ENCODE data around the gene PDXDC1.
"Not testable (repeated sequence)": the region's sequence is repeated elsewhere in the genome, so short reads cannot be mapped to it uniquely, and the experiment has no call there.

The PDXDC1 gene

GRCh38 chr16:15016354-15016753, 41.5 kb downstream of the PDXDC1 start:
- not testable (repeated sequence) for DNase-seq

- DNase-seq = not testable (repeated sequence)
Observed at GRCh38 chr16:15016951-15017580, 42.2 kb downstream of the PDXDC1 start.

GRCh38 chr16:15021429-15021828, 46.6 kb downstream of the PDXDC1 start:
- not testable (repeated sequence) for DNase-seq

GRCh38 chr16:15022194-15022593, 47.4 kb downstream of the PDXDC1 start:
- peak; percentile 46 for DNase-seq

GRCh38 chr16:15023381-15024077, 48.7 kb downstream of the PDXDC1 start:
- not testable (repeated sequence) for DNase-seq

GRCh38 chr16:15024858-15025199, 50.0 kb downstream of the PDXDC1 start:
- DNase-seq = not testable (repeated sequence)

- DNase-seq = not testable (repeated sequence)
Observed at GRCh38 chr16:15025234-15025951, 50.6 kb downstream of the PDXDC1 start.

GRCh38 chr16:15027051-15027450, 52.2 kb downstream of the PDXDC1 start:
- DNase-seq = not testable (repeated sequence)

- DNase-seq = not testable (repeated sequence)
Observed at GRCh38 chr16:15027503-15028344, 52.9 kb downstream of the PDXDC1 start.

GRCh38 chr16:15028345-15028715, 53.5 kb downstream of the PDXDC1 start:
- not testable (repeated sequence) for DNase-seq

- DNase-seq = not testable (repeated sequence)
Observed at GRCh38 chr16:15028801-15029698, 54.2 kb downstream of the PDXDC1 start.

- not testable (repeated sequence) for DNase-seq
Observed at GRCh38 chr16:15029749-15030148, 54.9 kb downstream of the PDXDC1 start.

- DNase-seq = no peak
Observed at GRCh38 chr16:15031179-15031578, 56.4 kb downstream of the PDXDC1 start.

- DNase-seq = no peak
Observed at GRCh38 chr16:15031586-15031985, 56.8 kb downstream of the PDXDC1 start.

GRCh38 chr16:15032547-15033308, 57.9 kb downstream of the PDXDC1 start:
- no peak for DNase-seq

- DNase-seq = no peak
Observed at GRCh38 chr16:15033309-15033707, 58.5 kb downstream of the PDXDC1 start.

GRCh38 chr16:15034266-15035162, 59.7 kb downstream of the PDXDC1 start:
- no peak for DNase-seq

- DNase-seq = no peak
Observed at GRCh38 chr16:15035163-15035729, 60.4 kb downstream of the PDXDC1 start.

GRCh38 chr16:15037003-15037402, 62.2 kb downstream of the PDXDC1 start:
- DNase-seq = no peak

GRCh38 chr16:15037745-15038144, 62.9 kb downstream of the PDXDC1 start:
- no peak for DNase-seq

All from NCI-H1694 (cell line).